ENCODE results near the gene RASA3.

GRCh38 chr13:113936166-113936965 lies 196.1 kb downstream of the RASA3 start:
- TF ChIP-seq SUZ12 (IDR thresholded peaks at IDR 0.05; ENCODE audit: extremely low read depth, insufficient read depth, insufficient read length): no peak
- no peak for TF ChIP-seq YY1 (IDR thresholded peaks at IDR 0.05; ENCODE audit: insufficient read depth, insufficient read length)

Data from NT2/D1 (cell line).